ENCODE data around the gene KCND3.

Gene KCND3

GRCh38 chr1:111886741-111887140, 102.7 kb downstream of the KCND3 start:
- TF ChIP-seq POLR2AphosphoS5 (IDR thresholded peaks at IDR 0.05; ENCODE audit: low read depth, low read length): no peak
- TF ChIP-seq TAF1 (IDR thresholded peaks at IDR 0.05; ENCODE audit: borderline replicate concordance, insufficient read depth, low read length): no peak
- no peak for TF ChIP-seq FOXP2 (optimal IDR thresholded peaks at IDR 0.05; ENCODE audit: borderline replicate concordance, extremely low read depth, extremely low read length, insufficient read depth)
- TF ChIP-seq REST (IDR thresholded peaks at IDR 0.05; ENCODE audit: insufficient read depth in 1 of 2, low read depth in 2 of 2, low read length in 2 of 2): no peak
- no peak for TF ChIP-seq SIN3A (IDR thresholded peaks at IDR 0.05; ENCODE audit: borderline replicate concordance, insufficient read depth, low read length)

DNA sequence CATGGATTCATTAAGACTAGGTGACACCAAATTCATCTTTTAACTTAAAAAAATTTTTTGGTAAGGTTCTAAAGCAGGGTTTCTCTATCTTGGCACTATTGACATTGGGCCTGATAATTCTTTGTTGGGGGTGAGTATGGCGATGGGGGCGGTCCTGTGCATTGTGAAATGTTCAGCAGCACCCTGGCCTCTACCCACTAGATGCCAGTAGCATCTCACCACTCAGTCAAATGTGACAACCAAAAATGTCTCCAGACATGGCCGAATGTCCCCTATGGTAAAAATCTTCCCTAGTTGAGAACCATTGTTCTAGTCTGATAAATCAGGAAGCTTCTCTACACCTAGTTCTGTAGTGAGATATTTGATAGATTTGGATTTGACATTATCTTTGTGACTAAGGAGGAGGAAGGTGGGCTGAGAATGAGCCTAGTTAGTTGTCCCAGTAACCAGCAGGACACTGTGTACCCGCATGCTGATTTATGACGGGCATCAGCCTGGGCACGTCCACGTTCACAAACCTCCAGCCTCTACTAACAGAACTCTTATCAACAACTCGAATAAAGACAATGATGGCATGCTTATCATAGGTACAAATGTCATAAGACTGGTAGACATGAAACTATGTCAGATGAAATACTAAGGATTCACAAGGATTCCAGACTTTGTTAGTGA, 104.6 kb downstream of the KCND3 start:
- TF ChIP-seq FOXP2 (optimal IDR thresholded peaks at IDR 0.05; ENCODE audit: borderline replicate concordance, extremely low read depth, extremely low read length, insufficient read depth) (no peak), REST (IDR thresholded peaks at IDR 0.05; ENCODE audit: insufficient read depth in 1 of 2, low read depth in 2 of 2, low read length in 2 of 2) (no peak), SIN3A (IDR thresholded peaks at IDR 0.05; ENCODE audit: borderline replicate concordance, insufficient read depth, low read length) (no peak), TAF1 (IDR thresholded peaks at IDR 0.05; ENCODE audit: borderline replicate concordance, insufficient read depth, low read length) (no peak), POLR2AphosphoS5 (IDR thresholded peaks at IDR 0.05; ENCODE audit: low read depth, low read length) (no peak)

DNA sequence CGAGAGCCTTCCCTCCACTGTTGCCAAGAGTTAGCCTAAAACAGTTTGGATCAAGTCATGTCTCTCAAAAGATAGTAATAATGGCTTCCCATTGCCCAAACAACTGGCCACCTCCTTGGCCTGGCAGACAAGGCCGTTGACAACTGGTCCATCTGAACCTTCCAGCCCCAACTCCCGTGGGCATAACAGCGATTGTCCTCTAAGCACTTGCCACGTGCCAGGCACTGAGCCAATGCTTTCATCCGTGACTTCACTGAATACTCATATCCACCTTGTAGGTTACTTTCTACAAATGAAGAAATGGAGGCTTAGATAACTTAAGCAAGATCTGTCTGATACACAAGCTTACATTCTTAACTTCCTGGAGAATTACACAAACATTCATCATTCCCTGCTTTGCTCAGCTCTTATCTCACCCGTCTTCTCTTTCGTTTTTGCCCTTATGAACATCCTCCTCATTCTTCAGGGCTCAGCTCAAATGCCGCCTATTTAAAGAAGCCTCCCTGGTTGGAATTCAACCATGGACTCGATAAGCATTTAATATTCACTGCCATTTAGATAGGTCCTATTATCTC, 106.4 kb downstream of the KCND3 start:
- TF ChIP-seq TAF1 (IDR thresholded peaks at IDR 0.05; ENCODE audit: borderline replicate concordance, insufficient read depth, low read length) (no peak), REST (IDR thresholded peaks at IDR 0.05; ENCODE audit: insufficient read depth in 1 of 2, low read depth in 2 of 2, low read length in 2 of 2) (no peak), SIN3A (IDR thresholded peaks at IDR 0.05; ENCODE audit: borderline replicate concordance, insufficient read depth, low read length) (no peak), FOXP2 (optimal IDR thresholded peaks at IDR 0.05; ENCODE audit: borderline replicate concordance, extremely low read depth, extremely low read length, insufficient read depth) (no peak)

GRCh38 chr1:111882559-111882958, 106.9 kb downstream of the KCND3 start:
- no peak for TF ChIP-seq REST (IDR thresholded peaks at IDR 0.05; ENCODE audit: insufficient read depth in 1 of 2, low read depth in 2 of 2, low read length in 2 of 2)
- no peak for TF ChIP-seq SIN3A (IDR thresholded peaks at IDR 0.05; ENCODE audit: borderline replicate concordance, insufficient read depth, low read length)

Measured in PFSK-1 (cell line).